Measurements from ENCODE around the gene CTNNA2.

DNA sequence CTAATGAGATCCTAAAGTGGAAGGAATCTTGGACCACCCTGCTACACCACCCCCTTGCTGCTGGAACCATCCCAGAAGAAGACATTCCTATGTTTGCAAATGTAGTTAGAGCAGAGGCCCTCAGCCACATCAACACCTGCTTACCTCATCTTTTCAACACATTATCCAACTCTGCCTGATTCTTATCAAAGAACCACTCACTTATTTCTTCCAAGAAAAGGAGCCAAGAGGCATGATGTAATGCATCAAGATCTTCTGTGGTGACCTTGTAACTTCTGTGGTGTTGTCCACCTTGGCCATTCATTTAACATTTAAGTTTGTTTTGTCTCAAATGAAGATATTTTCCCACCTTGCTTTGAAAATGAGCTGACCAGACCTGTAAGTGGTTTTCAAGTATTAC lies 338.1 kb downstream of the CTNNA2 start:
- TF ChIP-seq, protein P1, sequence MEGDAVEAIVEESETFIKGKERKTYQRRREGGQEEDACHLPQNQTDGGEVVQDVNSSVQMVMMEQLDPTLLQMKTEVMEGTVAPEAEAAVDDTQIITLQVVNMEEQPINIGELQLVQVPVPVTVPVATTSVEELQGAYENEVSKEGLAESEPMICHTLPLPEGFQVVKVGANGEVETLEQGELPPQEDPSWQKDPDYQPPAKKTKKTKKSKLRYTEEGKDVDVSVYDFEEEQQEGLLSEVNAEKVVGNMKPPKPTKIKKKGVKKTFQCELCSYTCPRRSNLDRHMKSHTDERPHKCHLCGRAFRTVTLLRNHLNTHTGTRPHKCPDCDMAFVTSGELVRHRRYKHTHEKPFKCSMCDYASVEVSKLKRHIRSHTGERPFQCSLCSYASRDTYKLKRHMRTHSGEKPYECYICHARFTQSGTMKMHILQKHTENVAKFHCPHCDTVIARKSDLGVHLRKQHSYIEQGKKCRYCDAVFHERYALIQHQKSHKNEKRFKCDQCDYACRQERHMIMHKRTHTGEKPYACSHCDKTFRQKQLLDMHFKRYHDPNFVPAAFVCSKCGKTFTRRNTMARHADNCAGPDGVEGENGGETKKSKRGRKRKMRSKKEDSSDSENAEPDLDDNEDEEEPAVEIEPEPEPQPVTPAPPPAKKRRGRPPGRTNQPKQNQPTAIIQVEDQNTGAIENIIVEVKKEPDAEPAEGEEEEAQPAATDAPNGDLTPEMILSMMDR (conservative IDR thresholded peaks at IDR 0.05 in 1 of 2, IDR thresholded peaks at IDR 0.05 in 1 of 2; ENCODE audit: extremely low read depth in 1 of 2, insufficient read depth in 1 of 2, low read depth in 1 of 2, low read length in 2 of 2): no peak
- TF ChIP-seq EZH2 (IDR thresholded peaks at IDR 0.05; ENCODE audit: borderline replicate concordance, low read length): no peak

Data from mammary epithelial cell (primary cell).